Adipocyte (in vitro differentiated cells): ENCODE data around the gene ROBO1.
A peak's percentile ranks its signal among the peaks of the same experiment; 100 is the strongest.

Experiments used
- DNase-seq: peaks from one replicate; pipeline ENCODE4 v3.0.0-alpha.2; 2015; ENCODE audit warnings: low read depth
- H3K27me3 ChIP-seq: replicated peaks from 2 replicates; pipeline ENCODE4 v1.7.0; 2013; ENCODE audit warnings: mild to moderate bottlenecking, low read length, moderate library complexity; ENCODE audit not compliant: control insufficient read depth, insufficient read depth
- H3K36me3 ChIP-seq: 2 replicates; pipeline ENCODE4 v1.7.0; 2013; ENCODE audit warnings: low read length, mild to moderate bottlenecking, moderate library complexity; ENCODE audit not compliant: control insufficient read depth, insufficient read depth, severe bottlenecking
- H3K4me1 ChIP-seq: 2 replicates; pipeline ENCODE4 v1.7.0; 2013; ENCODE audit warnings: mild to moderate bottlenecking, low read length, moderate library complexity; ENCODE audit not compliant: control insufficient read depth, insufficient read depth
- H3K4me3 ChIP-seq: 2 replicates; pipeline ENCODE4 v1.7.0; 2013; ENCODE audit warnings: mild to moderate bottlenecking, low read length, moderate library complexity
- H3K9ac ChIP-seq: 2 replicates; pipeline ENCODE4 v1.7.0; 2013; ENCODE audit warnings: mild to moderate bottlenecking, low read length, moderate library complexity
- H3K9me3 ChIP-seq: 2 replicates; pipeline ENCODE4 v1.7.0; 2013; ENCODE audit warnings: mild to moderate bottlenecking, low read length, moderate library complexity; ENCODE audit not compliant: control insufficient read depth

ROBO1 gene

DNA sequence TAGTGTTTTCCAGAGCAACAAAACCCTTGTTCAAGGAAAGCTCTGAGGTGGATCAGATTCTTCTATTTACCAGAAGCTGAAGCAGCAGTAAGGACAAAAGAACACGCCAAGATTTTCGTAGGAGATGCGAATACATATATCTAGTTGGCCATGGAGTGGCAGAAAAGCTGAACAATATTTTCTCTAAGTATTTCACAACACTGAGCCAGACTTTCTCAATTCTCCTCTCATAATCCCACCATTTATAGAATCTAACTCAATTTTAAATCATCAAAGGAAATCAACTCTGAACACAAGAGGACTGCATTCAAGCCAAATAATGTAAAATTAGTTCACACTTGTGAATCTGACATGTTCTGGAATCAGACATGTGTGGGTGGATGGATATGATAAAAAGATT lies 775.0 kb downstream of the ROBO1 start:
- no peaks in the 10 kb centered on the region for H3K36me3 ChIP-seq
- no peak overlapping the region for H3K4me3 ChIP-seq
- H3K4me1 ChIP-seq, result no peaks in the 10 kb centered on the region
- peaks cover 11% of the 10 kb centered on the region for H3K9me3 ChIP-seq
- no peaks in the 10 kb centered on the region for H3K27me3 ChIP-seq
- peak; percentile 36 for DNase-seq
- no peak overlapping the region for H3K9ac ChIP-seq

DNA sequence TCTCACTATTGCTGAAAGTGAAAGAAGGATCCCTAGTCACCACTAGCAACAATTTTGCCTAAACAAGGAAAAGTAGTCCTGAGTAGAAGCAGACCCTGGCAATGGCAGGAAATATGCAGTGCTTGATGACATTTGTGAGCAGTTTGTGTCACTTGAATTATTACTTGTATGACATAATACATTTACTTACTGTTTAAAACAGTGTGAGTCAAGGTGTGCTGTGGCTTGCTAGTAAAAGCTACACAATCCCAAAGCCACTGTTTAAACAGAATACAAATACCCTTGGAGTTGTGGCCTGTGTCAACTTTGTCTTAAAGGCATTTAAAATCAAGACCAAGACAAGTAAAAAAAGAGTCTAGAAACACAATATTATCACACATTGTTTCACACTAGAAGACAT lies 775.4 kb downstream of the ROBO1 start:
- Histone ChIP-seq H3K4me3 (no peak overlapping the region), H3K9ac (no peak overlapping the region), H3K36me3 (no peaks in the 10 kb centered on the region), H3K9me3 (peaks cover 11% of the 10 kb centered on the region), H3K27me3 (no peaks in the 10 kb centered on the region), H3K4me1 (no peaks in the 10 kb centered on the region)
- DNase-seq, result no peak

DNA sequence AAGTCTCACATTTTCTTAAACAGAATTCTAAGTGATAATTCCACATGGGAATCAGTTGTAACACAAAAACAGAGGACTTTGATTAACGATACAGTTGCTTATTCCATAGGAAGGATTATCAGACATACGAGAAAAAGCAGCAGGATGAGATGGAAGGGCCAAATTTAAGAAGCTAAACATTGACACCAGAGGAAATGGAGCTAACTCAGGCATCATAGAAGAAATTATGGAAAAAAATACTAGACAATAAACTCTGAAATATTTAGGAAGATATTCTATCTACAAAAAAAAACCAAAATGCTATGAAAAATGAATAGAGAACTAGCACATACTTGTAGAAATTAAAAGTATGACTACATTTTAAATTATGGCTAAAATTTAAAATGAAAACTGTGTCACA lies 776.1 kb downstream of the ROBO1 start:
- H3K36me3 ChIP-seq, result no peaks in the 10 kb centered on the region
- DNase-seq, result no peak
- no peak overlapping the region for H3K4me3 ChIP-seq
- peaks cover 11% of the 10 kb centered on the region for H3K9me3 ChIP-seq
- no peak overlapping the region for H3K9ac ChIP-seq
- no peaks in the 10 kb centered on the region for H3K27me3 ChIP-seq
- peaks cover 2% of the 10 kb centered on the region for H3K4me1 ChIP-seq

DNA sequence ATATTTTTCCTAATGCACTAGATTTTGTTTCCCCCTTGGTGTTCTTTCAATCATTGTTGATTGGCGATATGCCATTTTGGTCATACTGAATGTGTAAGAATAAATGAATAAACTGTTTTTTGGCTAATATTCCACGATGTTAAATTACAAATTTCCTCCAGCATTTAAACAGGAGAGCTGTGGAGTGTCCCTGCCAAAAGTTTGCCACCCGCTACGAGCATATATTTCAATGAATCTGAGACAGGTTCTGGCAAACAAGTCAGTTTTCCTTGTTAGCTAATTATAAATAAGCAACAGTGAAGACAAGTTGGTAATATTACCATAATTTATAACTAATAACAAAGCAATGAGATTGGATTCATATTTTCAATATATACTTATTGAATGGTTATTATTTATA lies 777.6 kb downstream of the ROBO1 start:
- Histone ChIP-seq H3K36me3 (no peaks in the 10 kb centered on the region), H3K27me3 (no peaks in the 10 kb centered on the region), H3K9me3 (peaks cover 11% of the 10 kb centered on the region), H3K9ac (no peak overlapping the region), H3K4me3 (no peak overlapping the region), H3K4me1 (peaks cover 13% of the 10 kb centered on the region)
- DNase-seq, result no peak

GRCh38 chr3:78988324-78988723 lies 779.5 kb downstream of the ROBO1 start:
- peak; percentile 53 for DNase-seq
- no peaks in the 10 kb centered on the region for H3K27me3 ChIP-seq

GRCh38 chr3:78986416-78987101 lies 781.2 kb downstream of the ROBO1 start:
- H3K27me3 ChIP-seq, result no peaks in the 10 kb centered on the region
- H3K9me3 ChIP-seq, result peaks cover 4% of the 10 kb centered on the region
- H3K4me1 ChIP-seq, result peaks cover 13% of the 10 kb centered on the region
- no peak for DNase-seq
- H3K9ac ChIP-seq, result no peak overlapping the region
- H3K4me3 ChIP-seq, result no peak overlapping the region
- no peaks in the 10 kb centered on the region for H3K36me3 ChIP-seq

More at GRCh38 chr3:78988324-78988723, 779.5 kb downstream of the ROBO1 start:
- Histone ChIP-seq H3K4me1 (peaks cover 13% of the 10 kb centered on the region), H3K9ac (no peak overlapping the region), H3K36me3 (no peaks in the 10 kb centered on the region), H3K9me3 (peaks cover 11% of the 10 kb centered on the region), H3K4me3 (no peak overlapping the region)

- no peaks in the 10 kb centered on the region for H3K36me3 ChIP-seq
- H3K4me3 ChIP-seq, result no peak overlapping the region
- H3K9me3 ChIP-seq, result no peaks in the 10 kb centered on the region
- peaks cover 13% of the 10 kb centered on the region for H3K4me1 ChIP-seq
- no peak for DNase-seq
- H3K9ac ChIP-seq, result no peak overlapping the region
- no peaks in the 10 kb centered on the region for H3K27me3 ChIP-seq
Observed at GRCh38 chr3:78985981-78986380, 781.8 kb downstream of the ROBO1 start.

GRCh38 chr3:78979028-78979427 lies 788.8 kb downstream of the ROBO1 start:
- Histone ChIP-seq H3K27me3 (no peaks in the 10 kb centered on the region), H3K4me1 (peaks cover 16% of the 10 kb centered on the region), H3K4me3 (no peak overlapping the region), H3K36me3 (no peaks in the 10 kb centered on the region), H3K9ac (no peak overlapping the region), H3K9me3 (no peaks in the 10 kb centered on the region)
- no peak for DNase-seq

DNA sequence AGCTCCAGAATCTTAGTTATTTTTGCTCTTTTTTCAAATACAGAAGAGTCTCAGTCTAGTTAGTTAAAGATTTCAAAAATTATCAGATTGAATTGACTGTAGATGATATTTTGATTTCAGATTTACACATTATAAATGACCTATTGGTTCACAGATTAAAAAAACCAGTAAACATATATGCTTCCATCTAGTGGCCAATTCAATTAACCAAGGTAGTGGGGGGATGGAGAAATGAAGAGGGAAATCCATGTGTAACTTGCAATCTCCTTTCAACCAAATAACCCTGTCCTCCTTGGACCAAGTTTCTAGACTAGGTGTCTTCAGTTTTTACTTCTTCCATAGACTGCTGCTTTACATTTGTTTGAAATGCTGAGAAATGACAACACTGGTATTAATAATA lies 789.8 kb downstream of the ROBO1 start:
- Histone ChIP-seq H3K4me1 (peaks cover 22% of the 10 kb centered on the region), H3K27me3 (no peaks in the 10 kb centered on the region), H3K9ac (no peak overlapping the region), H3K9me3 (no peaks in the 10 kb centered on the region), H3K4me3 (no peak overlapping the region), H3K36me3 (no peaks in the 10 kb centered on the region)
- peak; percentile 45 for DNase-seq

- peak overlapping the region; percentile 15 for H3K9ac ChIP-seq
- H3K9me3 ChIP-seq, result no peaks in the 10 kb centered on the region
- no peaks in the 10 kb centered on the region for H3K36me3 ChIP-seq
- no peak for DNase-seq
- H3K4me1 ChIP-seq, result peaks cover 22% of the 10 kb centered on the region
- no peak overlapping the region for H3K4me3 ChIP-seq
- H3K27me3 ChIP-seq, result no peaks in the 10 kb centered on the region
Observed at GRCh38 chr3:78977073-78977472, 790.7 kb downstream of the ROBO1 start.

DNA sequence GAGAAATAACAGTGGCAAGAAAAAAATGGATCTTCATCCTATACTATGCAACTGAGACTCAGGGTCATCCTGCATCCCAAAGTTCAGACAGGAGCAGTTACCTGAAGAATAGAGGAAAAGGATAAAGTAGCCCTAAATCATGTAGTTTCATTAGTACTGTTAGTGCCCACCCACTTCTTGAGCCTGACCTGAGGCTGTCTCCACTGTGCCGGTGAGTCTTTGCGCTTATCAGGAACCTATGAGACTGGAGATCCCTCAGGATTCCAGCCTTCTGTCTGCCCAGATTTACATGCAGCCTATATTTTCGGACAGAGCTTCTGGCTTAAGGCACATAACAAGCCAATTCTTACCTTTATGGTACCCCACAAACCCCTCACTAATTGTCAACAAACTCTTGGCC lies 791.6 kb downstream of the ROBO1 start:
- DNase-seq, result no peak
- Histone ChIP-seq H3K36me3 (no peaks in the 10 kb centered on the region), H3K4me3 (no peak overlapping the region), H3K9me3 (no peaks in the 10 kb centered on the region), H3K27me3 (no peaks in the 10 kb centered on the region), H3K4me1 (peaks cover 22% of the 10 kb centered on the region), H3K9ac (no peak overlapping the region)
